Germinal center (tissue), 1 donor: ENCODE data around the gene HIC2.
"Not testable (repeated sequence)": the region's sequence is repeated elsewhere in the genome, so short reads cannot be mapped to it uniquely, and the experiment has no call there.

Experiments
- DNase-seq: peaks from one replicate; pipeline ENCODE4 v3.0.0; 2012; ENCODE audit warnings: mixed read lengths, low spot score

Gene HIC2

DNA sequence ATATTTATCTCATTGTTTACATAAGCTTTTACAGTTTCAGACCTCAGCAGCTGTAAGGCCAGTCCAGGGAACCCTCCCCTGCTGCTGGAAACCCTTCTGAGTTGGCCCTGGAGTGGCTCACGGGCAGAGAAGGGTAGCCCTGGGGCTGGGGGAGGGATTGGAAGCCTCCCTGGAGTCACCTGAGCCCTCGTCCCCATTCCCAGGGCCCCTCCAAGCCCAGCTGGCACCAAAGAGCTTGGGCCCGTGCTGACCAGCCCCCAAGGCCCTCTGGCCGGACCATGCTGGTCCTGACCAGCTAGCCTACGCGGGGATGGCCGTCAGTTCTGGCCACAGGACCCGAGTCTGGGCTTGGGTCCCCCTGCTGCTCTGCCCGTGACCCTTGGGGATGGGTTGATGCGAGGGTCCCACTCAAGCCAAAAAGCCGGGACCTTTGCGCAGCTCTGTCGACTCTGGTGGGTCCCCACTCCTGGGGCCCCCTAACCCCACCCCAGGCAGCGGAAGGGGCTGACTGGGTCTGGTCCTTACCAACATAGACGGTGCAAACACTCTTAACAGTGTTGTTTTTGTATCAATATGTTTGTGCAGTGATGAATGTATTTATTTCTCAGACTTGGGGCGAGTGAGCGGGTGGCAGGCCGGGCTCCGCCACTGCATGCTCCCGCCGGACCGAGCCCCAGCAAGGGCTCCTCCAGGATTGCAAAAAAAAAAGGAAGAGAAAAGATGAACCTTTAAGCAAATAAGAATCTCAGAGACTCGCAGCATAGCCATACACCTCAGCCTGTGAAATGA lies 32.6 kb downstream of the HIC2 start:
- no peak for DNase-seq

DNA sequence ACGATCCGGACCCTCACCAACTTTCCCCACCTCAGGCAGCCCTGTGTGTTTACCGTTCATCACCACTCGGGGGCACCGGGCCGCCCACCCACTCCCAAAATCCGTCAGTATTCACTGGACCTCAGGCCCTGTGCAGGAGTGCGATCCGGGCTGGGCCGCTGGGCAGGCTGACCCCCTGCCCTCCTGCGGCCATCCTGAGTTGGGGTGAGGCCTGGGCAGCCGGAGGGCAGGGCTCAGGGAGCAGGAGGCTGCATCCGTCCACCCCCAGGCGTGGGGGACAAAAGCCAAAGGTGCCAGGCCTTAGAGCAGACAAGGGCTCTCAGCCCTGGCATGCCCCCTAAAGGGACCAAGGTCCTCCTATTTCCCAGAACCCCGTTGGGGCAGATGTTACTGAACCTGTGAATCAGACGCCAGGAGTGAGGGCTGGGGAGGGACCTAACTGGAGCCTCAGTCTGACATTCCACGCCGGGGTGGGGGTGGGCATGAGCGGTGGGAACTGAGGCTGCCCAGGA lies 33.2 kb downstream of the HIC2 start:
- no peak for DNase-seq

DNA sequence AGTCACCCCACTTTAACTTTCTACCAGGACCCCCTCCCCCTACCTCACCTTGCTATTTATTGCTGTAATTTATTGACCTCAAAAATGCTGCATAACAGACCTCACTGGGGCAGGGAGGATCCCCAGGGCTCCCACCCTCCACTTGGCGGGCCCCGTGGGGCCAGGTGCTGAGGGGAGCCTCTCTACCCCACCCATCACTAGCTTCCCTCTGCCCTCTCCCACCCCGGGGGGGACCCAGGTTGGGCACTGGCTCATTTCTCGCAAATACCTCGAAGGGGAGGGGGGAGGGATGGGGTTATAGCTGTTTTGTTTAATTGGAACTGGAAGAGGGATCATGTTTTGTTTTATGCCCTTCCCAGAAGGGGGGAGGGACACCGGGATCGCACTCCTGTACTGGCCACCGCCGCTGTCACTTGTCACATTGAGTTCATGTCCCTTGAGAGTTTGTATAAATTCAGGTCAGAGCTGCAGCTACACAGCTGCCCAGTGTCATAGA lies 33.7 kb downstream of the HIC2 start:
- no peak for DNase-seq

DNA sequence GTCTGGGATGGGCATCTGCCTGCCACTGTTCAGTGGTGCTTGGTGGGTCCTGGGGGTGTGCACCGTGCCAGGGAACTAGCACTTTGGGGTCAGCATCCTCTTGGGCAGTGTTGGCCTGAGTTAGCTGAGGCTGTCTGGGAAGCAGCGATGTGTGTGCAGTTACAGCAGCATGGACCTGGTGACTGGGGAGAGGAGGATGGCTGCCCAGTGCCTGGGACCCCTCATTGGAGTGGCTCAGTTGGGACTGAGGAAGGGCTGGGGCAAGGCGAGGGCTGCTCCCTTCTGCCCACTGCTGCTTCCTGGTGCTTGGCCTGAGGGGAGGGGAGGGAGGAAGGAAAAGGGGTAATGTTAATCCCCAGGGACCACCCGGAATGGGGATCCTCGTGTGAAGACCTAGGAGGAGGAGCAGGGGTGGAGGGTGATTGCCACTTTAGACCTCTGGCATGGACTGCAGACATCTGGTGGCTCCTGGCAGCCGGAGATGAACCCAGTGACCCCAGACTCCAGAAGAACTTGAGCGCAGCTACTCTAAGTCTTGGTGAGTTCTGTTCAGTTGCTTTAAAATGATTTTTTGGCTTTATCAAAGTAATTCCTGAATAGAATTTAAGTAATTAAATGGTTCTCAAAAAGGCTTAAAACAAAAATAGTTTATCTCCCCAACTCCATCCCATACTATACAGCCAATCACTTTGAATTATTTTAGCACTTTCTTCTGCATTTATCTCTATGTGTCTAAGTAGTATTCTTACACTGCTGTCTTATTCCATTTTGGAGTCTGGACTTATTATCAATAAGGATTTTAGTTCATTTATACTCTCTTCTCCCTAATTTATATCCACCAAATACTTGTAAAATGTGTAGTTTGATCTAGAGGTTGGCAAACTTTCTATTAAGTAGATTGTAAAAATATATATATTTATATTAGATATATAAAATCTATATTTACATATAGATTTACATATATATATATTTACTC lies 34.7 kb downstream of the HIC2 start:
- no peak for DNase-seq

DNA sequence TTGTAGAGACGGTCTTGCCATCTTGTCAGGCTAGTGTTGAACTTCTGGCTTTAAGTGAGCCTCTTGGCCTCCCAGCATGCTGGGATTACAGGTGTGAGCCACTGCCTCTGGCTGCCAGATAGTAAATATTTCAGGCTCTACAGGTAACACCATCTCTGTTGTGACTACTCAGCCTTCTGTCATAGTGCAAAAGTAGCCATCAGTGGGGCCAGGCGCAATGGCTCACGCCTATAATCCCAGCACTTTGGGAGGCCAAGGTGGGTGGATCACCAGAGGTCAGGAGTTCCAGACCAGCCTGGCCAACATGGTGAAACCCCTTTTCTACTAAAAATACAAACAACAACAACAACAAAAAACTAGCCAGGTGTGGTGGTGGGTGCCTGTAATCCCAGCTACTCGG lies 35.5 kb downstream of the HIC2 start:
- DNase-seq, result not testable (repeated sequence)

DNA sequence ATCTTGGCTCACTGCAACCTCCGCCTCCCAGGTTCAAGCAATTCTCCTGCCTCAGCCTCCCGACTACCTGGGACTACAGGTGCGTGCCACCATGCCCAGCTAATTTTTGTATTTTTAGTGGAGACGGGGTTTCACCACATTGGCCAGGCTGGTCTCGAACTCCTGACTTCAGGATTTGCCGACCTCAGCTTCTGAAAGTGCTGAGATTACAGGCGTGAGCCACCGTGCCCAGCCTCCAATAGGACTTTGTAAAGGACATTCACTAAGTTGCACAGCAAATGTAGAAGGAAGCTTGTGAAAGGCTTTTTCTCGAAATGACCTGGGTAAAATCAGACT lies 37.8 kb downstream of the HIC2 start:
- DNase-seq, result not testable (repeated sequence)

DNA sequence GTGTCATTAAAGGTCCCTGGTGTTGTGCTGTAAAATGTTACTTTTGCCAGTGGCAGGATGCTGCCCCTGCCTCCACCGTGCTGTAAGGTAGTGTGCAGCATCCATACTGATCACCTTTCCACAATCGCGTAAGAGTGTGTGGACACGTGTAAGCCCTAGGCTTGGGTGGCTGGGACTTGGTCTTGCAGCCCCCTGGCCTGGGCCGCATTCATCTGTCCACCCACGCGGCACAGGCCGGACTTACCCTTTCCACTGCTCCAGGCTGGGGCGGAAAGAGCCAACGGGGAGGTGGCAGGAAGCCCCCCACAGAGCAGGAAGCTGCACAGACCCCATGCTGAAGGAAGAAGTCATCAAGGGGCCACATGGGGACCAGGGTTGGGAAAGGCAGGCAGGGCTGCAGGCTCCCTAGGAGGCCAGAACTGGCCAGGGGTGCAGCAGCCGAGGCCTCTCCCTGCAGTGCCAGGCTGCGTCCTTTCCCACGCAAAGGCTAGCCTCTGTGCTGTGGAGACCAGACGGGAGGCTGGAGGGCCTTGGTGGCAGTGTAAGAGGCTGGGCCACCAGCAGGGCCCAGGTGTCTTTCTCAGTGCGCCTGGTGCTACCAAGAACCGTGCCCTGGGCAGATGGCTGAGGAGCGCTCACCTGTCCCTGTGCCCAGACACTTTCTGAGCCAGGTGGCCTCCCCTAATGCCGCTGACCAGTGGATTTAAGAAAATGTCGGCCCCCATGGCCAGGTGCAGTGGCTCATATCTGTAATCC lies 38.3 kb downstream of the HIC2 start:
- DNase-seq, result no peak

DNA sequence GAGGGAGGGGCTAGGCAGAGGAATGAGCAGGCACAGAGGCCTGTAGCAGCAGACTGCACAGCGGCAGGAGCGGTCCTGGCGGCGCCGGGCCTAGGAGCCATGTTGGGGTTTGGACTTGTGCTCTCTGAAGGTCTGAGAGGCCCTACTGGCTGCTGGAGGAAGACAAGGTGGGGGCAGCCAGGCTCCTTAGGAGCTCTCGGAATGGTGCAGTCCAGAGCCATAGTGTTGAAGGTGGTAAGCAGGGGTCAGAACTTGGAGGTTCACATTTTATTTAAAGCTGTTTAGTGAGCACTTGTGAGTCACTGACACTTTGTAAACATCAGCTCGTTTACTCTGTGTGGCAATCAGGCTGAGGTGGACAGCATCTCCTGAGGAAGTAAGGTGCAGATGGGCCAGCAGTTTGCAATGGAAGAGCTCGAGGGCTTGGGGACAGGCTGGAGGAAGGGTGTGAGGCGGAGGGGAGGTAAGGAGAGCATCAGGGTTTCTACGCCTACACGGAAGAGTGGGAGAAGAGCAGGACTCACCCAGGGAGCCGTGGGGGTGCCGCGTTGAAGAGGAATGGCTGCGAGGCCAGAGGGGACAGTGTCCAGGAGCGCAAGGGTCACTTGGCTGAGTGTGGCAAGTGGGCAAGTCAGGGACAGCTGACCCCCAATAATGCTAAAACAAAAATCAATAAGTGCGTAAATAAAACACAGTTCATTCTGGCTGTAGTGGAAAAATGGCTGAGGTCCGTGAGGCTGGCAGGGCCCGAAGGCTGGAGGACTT lies 40.0 kb downstream of the HIC2 start:
- no peak for DNase-seq

DNA sequence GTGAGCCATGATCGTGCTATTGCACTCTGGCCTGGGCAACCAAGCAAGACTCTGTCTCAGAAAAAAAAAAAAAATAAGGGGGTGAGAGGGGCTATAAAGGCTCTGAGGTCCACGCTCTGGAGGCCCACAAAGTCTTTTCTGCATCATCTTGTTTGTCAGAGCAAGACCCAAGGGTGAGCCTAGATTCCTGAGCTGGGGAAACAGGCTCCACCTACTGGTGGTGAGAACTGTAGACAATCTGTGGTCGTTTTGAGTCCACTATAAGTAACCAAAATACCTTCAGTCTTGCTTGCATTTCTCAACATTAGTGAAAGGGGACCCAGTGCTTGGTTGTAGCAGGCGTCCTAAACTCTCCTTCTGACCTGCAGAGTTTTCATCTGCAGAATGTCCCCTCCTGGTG lies 45.5 kb downstream of the HIC2 start:
- not testable (repeated sequence) for DNase-seq

DNA sequence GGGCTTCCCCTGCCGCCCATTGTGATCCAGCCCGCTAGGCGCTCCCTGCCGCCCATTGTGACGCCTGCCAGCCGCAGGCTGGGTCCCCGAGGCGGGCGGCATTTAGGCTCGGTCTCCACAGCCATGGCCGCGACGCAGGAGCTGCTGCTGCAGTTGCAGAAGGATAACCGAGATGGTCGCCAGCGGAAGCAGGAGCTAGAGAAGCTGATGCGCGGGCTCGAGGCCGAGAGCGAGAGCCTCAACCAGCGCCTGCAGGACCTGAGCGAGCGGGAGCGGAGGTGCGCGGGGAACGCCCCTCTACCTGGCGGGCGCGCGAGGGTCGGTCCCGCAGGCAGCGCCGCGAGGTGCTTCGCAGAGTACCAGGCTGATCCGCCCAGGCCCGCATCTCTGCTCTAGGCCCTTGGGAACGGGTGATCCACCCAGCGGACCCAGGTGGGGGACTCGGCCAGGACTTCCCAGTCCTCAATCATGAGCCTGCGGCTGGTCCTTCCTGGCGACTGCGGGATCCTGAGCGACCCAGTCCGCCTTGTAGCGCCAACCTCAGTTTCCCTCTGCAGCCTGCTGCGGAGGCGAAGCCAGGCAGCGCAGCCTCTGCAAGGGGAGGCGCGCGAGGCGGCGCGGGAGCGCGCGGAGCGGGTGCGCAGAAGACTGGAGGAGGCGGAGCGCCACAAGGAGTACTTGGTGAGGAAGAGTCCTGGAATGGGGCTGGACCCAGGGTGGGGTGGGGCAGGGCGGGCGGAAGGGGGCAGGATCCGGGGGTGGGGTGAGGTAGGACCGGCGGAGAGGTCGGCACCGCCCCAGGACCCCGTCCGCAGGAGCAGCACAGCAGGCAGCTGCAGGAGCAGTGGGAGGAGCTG lies 50.4 kb downstream of the HIC2 start, which contains the start of gene TMEM191C:
Gene TMEM191C (plus strand): TSS at position 51 of the 857 bp plus-strand sequence. CDS start 73 bp downstream, at position 124.
- DNase-seq, result not testable (repeated sequence)

DNA sequence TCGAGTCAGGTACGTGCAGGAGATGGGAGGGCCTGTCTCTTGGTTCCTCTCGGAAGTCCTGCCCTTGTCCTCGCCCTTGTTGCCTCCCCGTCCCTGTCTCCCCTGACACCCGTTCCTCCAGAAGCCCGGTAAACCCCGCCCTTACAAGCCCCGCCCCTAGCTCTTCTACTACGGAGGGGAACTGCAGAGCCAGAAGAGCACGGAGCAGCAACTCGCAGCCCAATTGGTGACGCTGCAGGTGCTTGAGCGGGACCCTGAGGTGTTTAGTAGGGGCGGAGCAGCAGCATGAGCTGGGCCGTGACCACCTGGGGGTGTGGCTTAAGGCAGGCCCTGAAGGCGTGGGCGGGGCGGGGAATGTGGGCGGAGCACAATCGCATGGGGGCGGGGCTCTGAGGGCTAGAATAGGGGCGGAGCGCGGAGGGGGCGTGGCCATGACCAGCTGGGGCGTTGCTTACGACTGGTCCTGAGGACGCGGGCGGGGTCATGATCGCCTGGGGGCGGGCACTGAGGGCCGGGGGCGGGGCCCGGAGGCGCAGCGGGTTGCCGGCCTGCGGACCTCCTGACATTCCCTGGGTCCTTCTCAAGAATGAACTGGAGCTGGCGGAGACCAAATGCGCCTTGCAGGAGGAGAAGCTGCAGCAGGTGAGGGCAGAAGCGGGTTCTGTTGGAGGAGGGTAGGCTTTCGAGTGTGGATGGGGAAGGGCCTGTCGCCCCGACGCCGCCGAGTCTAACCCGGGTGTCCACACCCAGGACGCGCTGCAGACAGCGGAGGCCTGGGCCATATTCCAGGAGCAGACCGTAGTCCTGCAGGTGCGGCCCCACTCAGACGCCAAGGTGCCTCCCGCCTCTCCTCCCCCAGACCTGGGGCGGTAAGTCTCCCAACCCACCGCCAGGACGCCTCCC lies 51.3 kb downstream of the HIC2 start:
- not testable (repeated sequence) for DNase-seq

DNA sequence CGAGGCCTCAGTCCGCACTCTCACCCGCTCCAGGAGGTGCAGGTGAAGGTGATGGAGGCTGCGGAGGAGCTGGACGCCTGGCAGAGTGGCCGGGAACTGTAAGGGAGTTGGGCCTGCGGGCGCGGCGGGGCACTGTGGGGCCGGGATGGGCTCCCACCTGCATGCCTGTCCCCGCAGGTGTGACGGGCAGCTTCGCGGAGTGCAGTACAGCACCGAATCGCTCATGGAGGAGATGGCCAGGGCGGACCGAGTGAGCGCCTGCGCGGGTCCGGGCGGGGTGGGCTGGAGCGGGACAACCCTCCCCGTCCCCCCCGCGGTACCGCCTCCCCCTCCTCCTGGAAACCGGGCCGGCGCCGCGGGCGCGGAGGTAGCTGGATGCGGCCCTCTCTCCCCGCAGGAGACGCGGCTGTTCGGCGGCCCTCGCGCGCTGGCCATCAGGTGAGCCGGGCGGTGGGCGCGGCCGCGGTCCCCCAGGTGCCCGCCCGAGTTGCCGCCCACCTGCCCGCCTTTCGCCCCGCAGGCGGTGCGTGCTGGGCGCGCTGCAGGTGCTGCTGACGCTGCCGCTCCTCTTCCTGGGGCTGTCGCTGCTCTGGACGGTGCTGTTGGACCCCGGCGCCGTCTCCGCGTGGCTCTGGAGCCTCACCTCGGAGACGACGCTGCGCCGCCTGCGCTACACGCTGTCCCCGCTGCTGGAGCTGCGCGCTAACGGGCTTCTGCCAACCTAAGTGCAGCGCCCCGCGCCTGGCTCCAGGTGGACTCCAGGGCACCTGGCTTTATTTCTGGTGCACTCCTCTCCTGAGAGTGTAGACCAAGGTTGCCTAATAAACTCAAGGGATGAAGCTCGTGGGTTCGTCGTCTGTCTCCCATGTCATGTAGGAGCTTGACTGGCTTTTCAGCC lies 52.2 kb downstream of the HIC2 start:
- not testable (repeated sequence) for DNase-seq

DNA sequence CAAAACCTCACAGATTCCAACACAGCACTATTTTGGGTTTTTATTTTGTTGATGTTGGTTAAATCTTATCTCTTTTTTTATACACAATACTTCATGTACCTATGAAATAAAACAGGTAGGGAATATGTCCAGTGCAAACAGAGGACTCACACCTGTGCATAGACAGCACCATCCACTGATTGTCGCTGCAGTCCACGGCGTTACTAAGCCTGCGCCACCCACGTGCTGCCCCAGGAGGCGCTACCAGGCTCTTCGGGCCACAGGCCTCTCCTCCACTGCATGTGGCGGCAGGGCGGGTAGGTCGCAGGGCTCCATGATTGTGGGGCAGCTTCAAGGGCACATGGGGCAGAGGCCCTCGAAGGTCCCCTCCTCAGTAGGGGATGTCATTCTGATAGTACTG lies 55.8 kb downstream of the HIC2 start:
- not testable (repeated sequence) for DNase-seq

DNA sequence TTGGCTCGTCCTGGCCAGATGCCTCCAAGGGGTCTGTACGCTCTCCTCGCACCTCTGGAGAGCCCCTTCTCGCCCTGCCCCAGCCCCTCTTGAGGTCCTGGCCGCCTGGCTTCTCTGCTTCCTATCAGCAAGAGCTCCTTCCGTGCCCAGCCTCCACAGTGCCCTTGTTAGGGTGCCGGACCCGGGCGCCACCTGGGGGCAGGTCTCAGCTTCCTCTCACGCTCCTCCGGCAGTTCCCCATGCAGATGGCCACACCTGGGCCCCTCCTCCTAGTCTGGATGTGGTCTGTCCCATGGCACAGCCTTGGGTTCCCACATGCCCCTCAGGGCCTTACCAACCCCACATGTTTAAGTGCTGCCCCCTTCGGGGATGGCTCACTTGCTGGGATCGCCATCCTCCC lies 56.5 kb downstream of the HIC2 start:
- not testable (repeated sequence) for DNase-seq

DNA sequence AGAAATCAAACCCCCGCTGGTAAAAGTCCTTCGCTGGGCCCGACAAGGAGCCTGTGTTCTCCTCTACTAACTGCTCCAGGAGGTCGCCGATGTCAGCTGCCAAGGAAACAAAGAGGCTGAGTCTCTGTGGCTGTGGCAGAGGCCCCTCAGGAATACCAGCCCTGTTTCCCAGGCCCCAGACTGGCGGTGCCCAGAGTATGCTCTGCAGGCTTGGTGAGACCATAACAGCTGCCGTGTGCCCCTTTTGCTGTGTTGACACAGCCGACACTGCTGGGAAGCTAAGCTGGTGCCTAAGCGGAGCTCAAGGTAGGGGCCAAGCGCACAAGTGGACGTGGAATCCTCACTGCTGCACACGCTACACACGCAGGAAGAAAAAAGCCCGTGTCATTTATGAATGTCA lies 66.9 kb downstream of the HIC2 start:
- DNase-seq, result not testable (repeated sequence)

DNA sequence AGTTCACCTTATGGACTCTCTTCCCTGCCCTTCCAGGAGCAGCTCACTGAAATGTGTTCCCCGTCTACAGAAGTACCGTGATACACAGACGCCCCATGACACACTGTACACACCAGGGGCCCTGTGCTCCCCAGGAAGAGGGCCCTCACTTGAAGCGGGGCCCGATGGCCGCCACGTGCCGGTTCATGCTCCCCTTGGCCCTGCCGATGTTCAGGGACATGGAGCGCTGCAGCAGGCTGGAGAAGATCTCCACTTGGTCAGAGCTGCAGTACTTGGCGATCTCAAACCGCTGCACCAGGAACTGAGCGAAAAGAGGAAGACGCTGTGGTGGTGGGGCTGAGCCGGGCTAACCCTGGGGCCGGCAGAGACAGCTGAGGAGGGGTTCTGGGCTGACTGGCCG lies 70.6 kb downstream of the HIC2 start:
- DNase-seq, result not testable (repeated sequence)

DNA sequence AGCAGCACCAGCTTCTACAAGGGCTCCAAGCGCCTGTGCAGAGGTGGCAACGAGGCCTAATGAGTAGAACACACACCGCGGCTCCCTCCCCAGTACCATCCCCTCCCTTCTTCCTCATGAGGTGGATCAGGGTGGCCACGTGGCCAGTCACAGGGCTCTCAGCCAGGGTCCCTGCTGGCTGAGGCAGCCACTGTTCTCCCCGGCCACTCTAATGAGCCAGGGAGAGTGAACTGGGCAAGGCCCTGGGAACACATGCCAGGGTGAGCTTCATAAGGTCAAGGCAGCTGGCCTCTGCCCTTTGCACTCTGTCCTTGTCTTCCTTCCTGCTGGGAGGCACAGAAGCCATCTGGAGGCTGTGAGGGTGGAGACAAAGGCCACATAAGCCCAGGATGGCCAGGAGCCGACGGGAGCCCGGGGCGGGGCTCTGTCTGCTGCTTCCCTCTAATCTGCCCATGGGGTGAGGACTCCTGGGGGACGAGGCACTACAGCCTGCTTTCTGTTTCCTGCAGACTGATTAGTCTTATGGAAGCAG lies 72.0 kb downstream of the HIC2 start:
- DNase-seq, result not testable (repeated sequence)

DNA sequence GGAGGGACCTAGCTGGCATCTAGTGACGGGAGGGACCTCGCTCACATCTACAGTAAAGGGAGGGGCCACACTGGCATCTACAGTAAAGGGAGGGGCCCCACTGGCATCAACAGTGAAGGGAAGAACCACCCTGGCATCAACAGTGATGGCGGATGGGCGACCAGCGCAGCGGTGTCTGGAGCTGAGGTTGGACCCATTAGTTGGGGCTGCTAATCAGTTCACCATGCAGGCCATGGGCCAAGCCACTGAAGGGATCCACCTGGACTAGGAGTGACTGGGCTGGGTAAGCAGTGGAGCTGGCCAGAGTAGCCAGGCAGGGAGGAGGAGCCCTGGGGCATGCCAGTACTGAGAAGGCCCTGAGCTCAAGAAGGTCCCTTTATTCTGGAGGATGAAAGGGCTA lies 73.4 kb downstream of the HIC2 start:
- not testable (repeated sequence) for DNase-seq
